GM19463 (cell line): ENCODE measurements around the gene PAK2.
"Not testable (repeated sequence)": the region's sequence is repeated elsewhere in the genome, so short reads cannot be mapped to it uniquely, and the experiment has no call there.

Source experiments
- ATAC-seq: cut with Tn5 transposase; IDR thresholded peaks from one replicate; pipeline ENCODE4 v1.9.1; 2021; ENCODE audit warnings: mild to moderate bottlenecking, moderate library complexity; ENCODE audit not compliant: unreplicated experiment

The PAK2 gene

DNA sequence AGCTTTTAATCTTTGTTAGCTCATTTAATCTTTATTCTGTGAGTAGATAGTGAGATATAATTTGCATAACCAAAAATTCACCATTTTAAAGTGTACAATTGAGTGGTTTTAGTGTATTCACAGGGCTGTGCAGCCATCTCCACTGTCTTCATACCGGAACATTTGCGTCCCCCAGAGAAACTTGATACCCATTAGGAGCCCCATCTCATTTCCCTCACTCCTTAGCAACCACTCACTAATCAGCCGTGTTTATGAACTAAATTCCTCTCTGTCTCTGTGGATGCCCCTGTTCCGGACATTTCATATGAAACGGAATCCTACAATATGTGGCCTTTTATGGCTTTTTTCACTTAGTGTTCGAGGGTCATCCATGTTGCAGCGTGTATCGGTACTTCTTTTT is 38.2 kb downstream of the PAK2 start:
- no peak for ATAC-seq

DNA sequence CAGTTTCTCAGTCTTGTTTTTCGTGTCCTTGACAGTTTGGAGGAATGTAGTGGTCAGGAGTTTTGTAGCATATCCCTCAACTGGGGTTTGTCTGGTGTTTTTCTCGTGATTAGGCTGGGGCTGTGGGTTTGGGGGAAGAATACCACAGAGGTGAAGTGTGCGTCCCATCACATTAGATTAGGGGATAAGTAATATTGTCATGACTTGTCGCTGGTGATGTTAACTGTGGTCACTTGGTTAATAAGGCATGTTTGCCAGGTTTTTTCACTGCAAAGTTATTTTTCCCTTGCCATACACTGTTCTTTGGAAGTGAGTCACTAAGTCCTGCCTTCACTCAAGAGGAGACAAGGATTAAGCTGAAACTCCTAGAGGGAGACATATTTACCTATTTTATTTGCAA is 39.1 kb downstream of the PAK2 start:
- ATAC-seq, result no peak

- no peak for ATAC-seq
Measured at GRCh38 chr3:196782511-196782910, 42.9 kb downstream of the PAK2 start.

- no peak for ATAC-seq
Measured at GRCh38 chr3:196788528-196788927, 48.9 kb downstream of the PAK2 start.

- no peak for ATAC-seq
Measured at GRCh38 chr3:196789885-196790359, 50.3 kb downstream of the PAK2 start.

DNA sequence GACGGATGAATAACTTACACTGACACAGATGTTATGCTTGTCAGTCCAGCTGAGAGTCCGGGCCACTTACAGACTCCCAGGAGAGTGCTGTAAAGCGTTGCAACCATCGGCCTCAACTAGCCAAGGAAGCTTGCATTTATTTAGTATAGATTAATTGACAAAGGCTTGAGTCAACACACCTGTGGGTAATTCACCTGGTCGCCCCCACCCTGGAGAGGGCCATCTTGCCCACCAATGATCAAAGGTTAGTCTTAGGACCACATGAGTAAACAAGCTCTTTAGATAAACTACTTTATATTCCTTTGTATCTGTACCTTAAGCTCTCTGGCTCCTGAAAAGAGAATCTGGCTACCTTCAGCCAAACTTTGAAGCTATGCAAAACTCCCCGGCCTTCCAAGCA is 51.0 kb downstream of the PAK2 start:
- no peak for ATAC-seq

DNA sequence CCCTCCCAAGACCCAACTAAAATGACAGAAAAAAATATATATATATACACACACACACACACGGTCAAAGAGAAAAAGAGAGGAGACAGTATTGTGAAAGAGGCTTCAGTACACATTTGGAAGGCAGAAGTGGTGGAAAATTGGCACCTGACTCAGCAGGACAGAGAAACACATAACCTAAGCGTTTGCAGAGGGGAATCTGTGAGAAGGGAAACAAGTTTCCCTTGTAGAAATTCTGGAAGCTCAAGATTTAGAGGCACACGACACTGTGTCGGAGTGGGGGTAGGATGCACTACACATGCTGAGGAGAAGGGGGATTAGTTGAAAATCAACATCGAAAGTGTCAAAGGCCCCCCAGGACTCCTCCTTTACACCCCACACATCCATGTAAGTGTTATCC is 53.1 kb downstream of the PAK2 start:
- ATAC-seq, result no peak

GRCh38 chr3:196793246-196793645 is 53.6 kb downstream of the PAK2 start:
- no peak for ATAC-seq

DNA sequence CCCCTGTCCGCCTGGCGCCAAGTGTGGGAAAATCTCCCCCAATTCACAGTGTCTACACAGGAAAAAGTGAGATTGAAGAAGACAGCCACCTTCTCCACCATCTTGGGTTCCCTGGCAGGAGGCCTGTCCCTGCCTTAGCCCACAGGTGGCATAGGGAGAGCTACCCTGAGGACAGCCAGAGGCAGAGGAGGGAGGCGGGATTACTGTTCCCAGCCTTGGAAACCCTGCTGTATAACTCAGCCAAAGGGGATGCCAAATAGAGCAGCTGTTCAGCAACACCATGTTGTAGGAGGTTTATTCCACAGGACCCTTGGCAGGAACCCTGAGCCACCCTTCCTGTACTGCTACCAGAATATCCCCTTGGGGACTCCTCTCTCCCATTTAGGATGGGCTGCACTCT is 54.8 kb downstream of the PAK2 start:
- ATAC-seq, result no peak

DNA sequence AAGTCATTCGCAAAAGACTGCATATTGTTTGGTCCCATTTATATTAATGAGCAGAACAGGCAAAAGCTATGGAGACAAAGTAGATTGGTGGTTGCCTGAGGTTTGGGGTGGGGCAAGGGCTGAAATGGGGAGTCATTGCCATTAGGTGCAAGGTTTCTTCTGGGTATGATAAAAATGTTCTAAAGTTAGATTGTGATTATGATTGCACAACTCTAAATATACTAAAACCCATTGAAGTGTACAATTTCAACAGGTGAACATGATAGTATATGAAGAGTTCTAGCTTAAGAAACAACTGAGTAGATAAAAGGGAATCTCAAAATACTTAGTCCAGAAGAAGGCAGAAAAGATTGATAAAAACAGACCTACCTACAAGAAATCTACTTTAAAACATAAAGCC is 56.7 kb downstream of the PAK2 start:
- ATAC-seq, result no peak

- ATAC-seq, result no peak
Measured at GRCh38 chr3:196800742-196801434, 61.2 kb downstream of the PAK2 start.

DNA sequence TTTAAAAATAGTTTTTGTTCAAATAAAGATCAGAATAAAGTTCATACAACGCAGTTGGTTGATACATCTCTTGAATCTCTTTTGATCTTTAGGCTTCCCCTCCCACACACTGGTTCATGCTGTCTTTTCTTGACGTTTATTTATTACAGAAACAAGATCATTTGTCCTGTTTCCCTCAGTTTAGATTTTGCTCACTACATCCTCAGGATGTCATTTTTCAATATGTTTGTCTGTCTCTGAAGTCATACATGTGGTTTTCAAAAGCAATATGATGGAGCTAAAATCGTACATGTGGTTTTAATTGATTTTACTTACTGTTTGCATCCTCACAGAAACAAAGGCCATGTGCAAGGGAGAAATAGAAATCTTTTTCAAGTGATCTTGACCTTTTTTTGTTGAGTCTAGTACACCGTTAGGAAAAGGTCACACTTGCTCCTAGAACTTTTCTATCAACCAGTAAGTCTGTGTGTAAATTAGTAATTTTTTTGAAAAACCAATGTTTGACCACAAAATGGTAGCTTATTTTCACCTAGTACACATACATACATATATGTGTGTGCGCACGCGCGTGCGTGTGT is 64.3 kb downstream of the PAK2 start:
- ATAC-seq, result no peak

DNA sequence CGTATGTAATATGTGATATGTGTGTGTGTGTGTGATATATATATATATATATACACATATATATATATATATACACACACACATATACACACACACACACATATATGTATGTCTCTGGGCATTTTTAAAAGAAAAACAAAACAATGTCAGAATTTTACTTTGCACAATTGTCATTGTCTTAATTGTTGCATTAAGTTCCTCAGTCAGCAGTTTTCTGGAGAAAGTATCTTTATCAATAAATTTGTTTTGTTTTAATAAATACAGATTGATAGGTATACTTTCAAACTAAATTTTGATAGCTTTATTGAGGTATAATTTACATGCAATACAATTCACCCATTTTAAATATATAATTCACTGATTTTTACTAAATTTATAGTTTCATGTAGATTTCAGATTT is 65.1 kb downstream of the PAK2 start:
- ATAC-seq, result no peak

GRCh38 chr3:196810963-196811581 is 71.4 kb downstream of the PAK2 start:
- no peak for ATAC-seq

- ATAC-seq, result no peak
Measured at GRCh38 chr3:196812853-196813252, 73.2 kb downstream of the PAK2 start.

DNA sequence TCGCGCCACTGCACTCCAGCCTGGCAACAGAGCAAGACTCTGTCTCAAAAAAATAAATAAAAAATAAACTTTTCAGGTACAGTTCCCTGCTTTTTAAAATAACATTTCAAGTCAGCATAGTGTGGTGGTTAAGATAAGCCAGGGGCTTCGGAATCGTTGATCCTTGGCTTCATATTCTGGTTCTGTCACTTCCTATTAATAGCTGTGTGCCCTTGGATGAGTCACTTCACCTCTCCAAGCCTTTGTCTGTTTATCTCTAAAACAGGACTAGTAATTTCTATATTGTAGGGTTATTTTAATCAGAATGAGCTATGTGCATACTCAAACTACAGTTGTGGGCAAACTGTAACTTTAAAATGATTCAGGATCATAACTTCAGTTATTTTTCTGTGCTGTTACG is 74.2 kb downstream of the PAK2 start:
- no peak for ATAC-seq

- no peak for ATAC-seq
Measured at GRCh38 chr3:196821806-196822355, 82.2 kb downstream of the PAK2 start.

GRCh38 chr3:196829651-196830050 is 90.0 kb downstream of the PAK2 start:
- not testable (repeated sequence) for ATAC-seq

- no peak for ATAC-seq
Measured at GRCh38 chr3:196835086-196835485, 95.4 kb downstream of the PAK2 start.

- not testable (repeated sequence) for ATAC-seq
Measured at GRCh38 chr3:196836626-196837025, 97.0 kb downstream of the PAK2 start.

GRCh38 chr3:196837819-196838420 is 98.3 kb downstream of the PAK2 start:
- ATAC-seq, result no peak

GRCh38 chr3:196839351-196839750 is 99.7 kb downstream of the PAK2 start:
- ATAC-seq, result not testable (repeated sequence)
